H9 (cell line): ENCODE measurements around the gene KRT8. TPM values are rescaled to one million over a fixed set of nuclear protein-coding genes. Genes with fewer than 3 reads are reported as not detected.
A peak's percentile ranks its signal among the peaks of the same experiment; 100 is the strongest.

ENCODE experiments used
- DNase-seq: peaks from one replicate; pipeline ENCODE4 v3.0.0-alpha.2; 2017
- H2AFZ ChIP-seq: one replicate; pipeline ENCODE4 v1.6.1; 2013; ENCODE audit warnings: mild to moderate bottlenecking, low read length, control low read depth, moderate library complexity
- H2AK5ac ChIP-seq: 2 replicates; pipeline ENCODE4 v1.6.1; 2013; ENCODE audit warnings: low read length, control low read depth, mixed read lengths; ENCODE audit not compliant: insufficient read length
- H2BK120ac ChIP-seq: one replicate; pipeline ENCODE4 v1.6.1; 2013; ENCODE audit warnings: low read depth, mild to moderate bottlenecking, low read length, control low read depth, inconsistent platforms; ENCODE audit not compliant: poor library complexity, severe bottlenecking
- H2BK12ac ChIP-seq: 2 replicates; pipeline ENCODE4 v1.6.1; 2013; ENCODE audit warnings: low read length, control low read depth, mixed read lengths, low read depth; ENCODE audit not compliant: insufficient read length
- H2BK15ac ChIP-seq: 2 replicates; pipeline ENCODE4 v1.6.1; 2013; ENCODE audit warnings: low read depth, low read length, control low read depth
- H2BK20ac ChIP-seq: one replicate; pipeline ENCODE4 v1.6.1; 2013; ENCODE audit warnings: low read depth, mild to moderate bottlenecking, low read length, control low read depth, inconsistent platforms; ENCODE audit not compliant: poor library complexity, severe bottlenecking
- H2BK5ac ChIP-seq: 2 replicates; pipeline ENCODE4 v1.6.1; 2013; ENCODE audit warnings: low read length, control low read depth, mixed read lengths; ENCODE audit not compliant: insufficient read length
- H3K14ac ChIP-seq: 2 replicates; pipeline ENCODE4 v1.6.1; 2013; ENCODE audit warnings: low read length, control low read depth; ENCODE audit not compliant: insufficient read depth
- H3K18ac ChIP-seq: 2 replicates; pipeline ENCODE4 v1.6.1; 2013; ENCODE audit warnings: low read depth, mild to moderate bottlenecking, mixed read lengths, low read length, control low read depth; ENCODE audit not compliant: insufficient read length
- H3K23ac ChIP-seq: 2 replicates; pipeline ENCODE4 v1.6.1; 2013; ENCODE audit warnings: low read length, control low read depth, mixed read lengths, low read depth; ENCODE audit not compliant: insufficient read length
- H3K23me2 ChIP-seq: 2 replicates; pipeline ENCODE4 v1.6.1; 2013; ENCODE audit warnings: low read depth, mild to moderate bottlenecking, mixed read lengths, low read length, control low read depth; ENCODE audit not compliant: insufficient read length, poor library complexity, severe bottlenecking
- H3K27ac ChIP-seq: 2 replicates; pipeline ENCODE4 v1.5.1; 2013; ENCODE audit warnings: low read length, control low read depth, mixed read lengths, low read depth; ENCODE audit not compliant: insufficient read length
- H3K27me3 ChIP-seq: 2 replicates; pipeline ENCODE4 v1.6.1; 2013; ENCODE audit warnings: low read length, control low read depth, inconsistent platforms; ENCODE audit not compliant: insufficient read depth
- H3K4ac ChIP-seq: 2 replicates; pipeline ENCODE4 v1.6.1; 2013; ENCODE audit warnings: low read depth, mild to moderate bottlenecking, control low read depth, inconsistent platforms, low read length, moderate library complexity
- H3K4me1 ChIP-seq: 2 replicates; pipeline ENCODE4 v1.6.1; 2013; ENCODE audit warnings: low read length, control low read depth, inconsistent platforms; ENCODE audit not compliant: insufficient read depth
- H3K4me2 ChIP-seq: 2 replicates; pipeline ENCODE4 v1.6.1; 2013; ENCODE audit warnings: low read length, control low read depth, mixed read lengths; ENCODE audit not compliant: insufficient read length, insufficient read depth
- H3K56ac ChIP-seq: 2 replicates; pipeline ENCODE4 v1.6.1; 2013; ENCODE audit warnings: low read depth, mild to moderate bottlenecking, mixed read lengths, low read length, control low read depth; ENCODE audit not compliant: insufficient read length
- H3K79me1 ChIP-seq: 2 replicates; pipeline ENCODE4 v1.6.1; 2013; ENCODE audit warnings: low read depth, mild to moderate bottlenecking, moderate library complexity, low read length, control low read depth, inconsistent platforms; ENCODE audit not compliant: insufficient read depth, poor library complexity, severe bottlenecking
- H3K79me2 ChIP-seq: 2 replicates; pipeline ENCODE4 v1.6.1; 2013; ENCODE audit warnings: low read length, control low read depth, inconsistent platforms; ENCODE audit not compliant: insufficient read depth
- H3K9ac ChIP-seq: 2 replicates; pipeline ENCODE4 v1.6.1; 2013; ENCODE audit warnings: low read length, control low read depth, mixed read lengths; ENCODE audit not compliant: insufficient read length; ENCODE audit errors: extremely low read depth
- H3K9me3 ChIP-seq: one replicate; pipeline ENCODE4 v1.6.1; 2013; ENCODE audit warnings: low read depth, low read length, inconsistent platforms; ENCODE audit not compliant: control insufficient read depth
- H3T11ph ChIP-seq: one replicate; pipeline ENCODE4 v1.6.1; 2013; ENCODE audit warnings: mild to moderate bottlenecking, low read length, control low read depth, inconsistent platforms
- H4K20me1 ChIP-seq: one replicate; pipeline ENCODE4 v1.6.1; 2013; ENCODE audit not compliant: control insufficient read depth, insufficient read length, insufficient read depth
- H4K5ac ChIP-seq: 2 replicates; pipeline ENCODE4 v1.6.1; 2013; ENCODE audit warnings: low read depth, mild to moderate bottlenecking, mixed read lengths, low read length, control low read depth; ENCODE audit not compliant: insufficient read length
- H4K8ac ChIP-seq: replicated peaks from 2 replicates; pipeline ENCODE4 v1.6.1; 2013; ENCODE audit warnings: low read length, control low read depth, mixed read lengths, low read depth; ENCODE audit not compliant: insufficient read length
- H4K91ac ChIP-seq: 2 replicates; pipeline ENCODE4 v1.6.1; 2013; ENCODE audit warnings: low read depth, mild to moderate bottlenecking, moderate library complexity, mixed read lengths, low read length, control low read depth; ENCODE audit not compliant: insufficient read length
- H3K27ac Mint-ChIP-seq, 3 experiments: 2 replicates in 2 of 3; 3 replicates in 1 of 3; pipeline ENCODE4 v1.8.0; 2020 to 2021; ENCODE audit warnings: mixed read lengths in 3 of 3, mild to moderate bottlenecking in 1 of 3, moderate library complexity in 1 of 3
- H3K27me3 Mint-ChIP-seq: 2 replicates; pipeline ENCODE4 v1.8.0; 2021; ENCODE audit warnings: low read depth, mild to moderate bottlenecking, moderate library complexity, mixed read lengths
- H3K36me3 Mint-ChIP-seq, 3 experiments: 2 replicates in 2 of 3; 3 replicates in 1 of 3; pipeline ENCODE4 v1.8.0; 2020 to 2021; ENCODE audit warnings: low read depth in 3 of 3, mixed read lengths in 3 of 3; ENCODE audit not compliant: insufficient read depth in 1 of 3
- H3K4me1 Mint-ChIP-seq, 2 experiments: 2 replicates each; pipeline ENCODE4 v1.8.0; 2020; ENCODE audit warnings: mixed read lengths in 2 of 2
- H3K4me3 Mint-ChIP-seq, 2 experiments: 2 replicates in 1 of 2; 3 replicates in 1 of 2; pipeline ENCODE4 v1.8.0; 2020 to 2021; ENCODE audit warnings: mild to moderate bottlenecking in 2 of 2, mixed read lengths in 2 of 2, moderate library complexity in 1 of 2
- H3K9me3 Mint-ChIP-seq, 2 experiments: 2 replicates in 1 of 2; 3 replicates in 1 of 2; pipeline ENCODE4 v1.8.0; 2020; ENCODE audit warnings: mild to moderate bottlenecking in 2 of 2, mixed read lengths in 2 of 2, moderate library complexity in 1 of 2
- CTCF ChIP-seq: fragments of 200-600 bp; sonication (generic); conservative IDR thresholded peaks from 3 replicates; pipeline ENCODE4 v1.8.0; 2021; ENCODE audit warnings: antibody characterized with exemption, mild to moderate bottlenecking
- WGBS: extraction: QIAGEN DNeasy Blood & Tissue Kit; methylation state at CpG from one replicate; pipeline ENCODE4 v1.1.7; 2013; ENCODE audit warnings: missing lambda C conversion rate, low lambda C conversion rate, mixed read lengths; ENCODE audit not compliant: insufficient read length; ENCODE audit errors: extremely low coverage; 5-methylcytosine and 5-hydroxymethylcytosine counted together
- total RNA-seq: library from RNA; stranded (reverse); gene quantifications from 2 replicates; pipeline ENCODE4 v1.2.1, GENCODE V29; 2021

KRT8 gene
- total RNA-seq, 1 experiment from 2014 or later: 244 TPM

GRCh38 chr12:52910248-52910883, 5.5 kb upstream of the KRT8 start:
- TF ChIP-seq CTCF: no peak
- peaks cover 47 to 49% of the 10 kb centered on the region in 2 experiments for H3K4me1 Mint-ChIP-seq

More at GRCh38 chr12:52910248-52910883, 5.5 kb upstream of the KRT8 start:
- Mint-ChIP-seq H3K27ac (peak overlapping the region in 2 of 3 experiments; percentile 59 to 84; a peak in 3 of 7 replicates), H3K4me3 (peak overlapping the region in 1 of 2 experiments; percentile 4; a peak in 1 of 5 replicates), H3K27me3 (peaks cover 2% of the 10 kb centered on the region; the same call in 1 of the 2 replicates), H3K36me3 (no peaks in the 10 kb centered on the region), H3K9me3 (no peaks in the 10 kb centered on the region)
- Histone ChIP-seq H3K18ac (no peak overlapping the region), H2BK5ac (no peak overlapping the region), H3K4ac (no peak overlapping the region), H3K9me3 (no peaks in the 10 kb centered on the region), H3K4me1 (peaks cover 28% of the 10 kb centered on the region; the same call in 1 of the 2 replicates), H2BK20ac (no peak overlapping the region), H3K79me2 (no peaks in the 10 kb centered on the region), H3K23me2 (no peaks in the 10 kb centered on the region), H3K56ac (no peak overlapping the region), H2AFZ (no peak overlapping the region), H2BK120ac (no peak overlapping the region), H3K23ac (no peak overlapping the region), H3K79me1 (no peaks in the 10 kb centered on the region), H4K91ac (no peak overlapping the region), H3K27ac (no peak overlapping the region), H3K14ac (no peak overlapping the region), H2AK5ac (no peak overlapping the region), H3T11ph (no peak overlapping the region), H4K5ac (no peak overlapping the region), H2BK15ac (no peak overlapping the region), H2BK12ac (no peak overlapping the region), H3K27me3 (no peaks in the 10 kb centered on the region), H3K9ac (no peak overlapping the region), H4K8ac (no peak overlapping the region), H4K20me1 (peaks cover 2% of the 10 kb centered on the region), H3K4me2 (no peak overlapping the region)
- peak; percentile 30 for DNase-seq
- WGBS: no CpG with 5 or more reads among the region's 10 CpGs
